GM12878 (cell line): ENCODE data around the gene MTRF1L. TPM values are rescaled to one million over a fixed set of nuclear protein-coding genes. Genes with fewer than 3 reads are reported as not detected.

ENCODE experiments used
- BHLHE40 ChIP-seq, 2 experiments: fragments of 450-650 bp in 1 of 2; IDR thresholded peaks; 2 replicates each; pipeline ENCODE4 v1.6.1; 2011 to 2017; ENCODE audit warnings: low read depth in 2 of 2, borderline replicate concordance in 1 of 2, improper control_type of control experiment in 1 of 2, low read length in 1 of 2, mild to moderate bottlenecking in 1 of 2
- FOS ChIP-seq: IDR thresholded peaks from 3 replicates; pipeline ENCODE4 v1.6.1; 2011; ENCODE audit warnings: borderline replicate concordance; ENCODE audit not compliant: insufficient read length; ENCODE audit errors: extremely low read depth
- HCFC1 ChIP-seq: fragments of 150-350 bp; IDR thresholded peaks from 2 replicates; pipeline ENCODE4 v1.6.1; 2014; ENCODE audit warnings: low read length
- HDAC2 ChIP-seq: fragments of 200-600 bp; sonication (generic); IDR thresholded peaks from 2 replicates; pipeline ENCODE4 v1.6.1; 2017
- KDM1A ChIP-seq: fragments of 200-600 bp; sonication (generic); IDR thresholded peaks from 2 replicates; pipeline ENCODE4 v1.6.1; 2016; ENCODE audit warnings: borderline replicate concordance
- LARP7 ChIP-seq: fragments of 450-650 bp; IDR thresholded peaks from 2 replicates; pipeline ENCODE4 v1.6.1; 2017; ENCODE audit warnings: mild to moderate bottlenecking
- NFYB ChIP-seq: IDR thresholded peaks from 2 replicates; pipeline ENCODE4 v1.6.1; 2011; ENCODE audit warnings: low read depth, mild to moderate bottlenecking, low read length, improper control_type of control experiment, moderate library complexity; ENCODE audit not compliant: insufficient read depth
- RBBP5 ChIP-seq: fragments of 200-600 bp; sonication (generic); conservative IDR thresholded peaks from 2 replicates; pipeline ENCODE4 v1.6.1; 2016
- SPI1 ChIP-seq: IDR thresholded peaks from 2 replicates; pipeline ENCODE4 v1.6.1; 2011; ENCODE audit warnings: low read depth, mild to moderate bottlenecking, low read length, moderate library complexity, borderline replicate concordance; ENCODE audit not compliant: insufficient read depth
- SREBF1 ChIP-seq: IDR thresholded peaks from 2 replicates; pipeline ENCODE4 v1.6.1; 2012; ENCODE audit warnings: mild to moderate bottlenecking, low read length
- STAT1 ChIP-seq: fragments of 450-650 bp; conservative IDR thresholded peaks from 2 replicates; pipeline ENCODE4 v1.6.1; 2014; ENCODE audit warnings: antibody characterized with exemption, mild to moderate bottlenecking
- SUPT20H ChIP-seq: IDR thresholded peaks from 2 replicates; pipeline ENCODE4 v1.6.1; 2011; ENCODE audit warnings: low read depth, mild to moderate bottlenecking, low read length, moderate library complexity, borderline replicate concordance; ENCODE audit not compliant: control insufficient read depth
- SUZ12 ChIP-seq: fragments of 200-600 bp; sonication (generic); IDR thresholded peaks from one replicate; pipeline ENCODE4 v1.6.1; 2018; ENCODE audit warnings: antibody characterized with exemption, mild to moderate bottlenecking; ENCODE audit not compliant: unreplicated experiment
- TCF12 ChIP-seq: IDR thresholded peaks from 2 replicates; pipeline ENCODE4 v1.6.1; 2011; ENCODE audit warnings: low read depth, mild to moderate bottlenecking, low read length
- ZNF384 ChIP-seq: IDR thresholded peaks from 2 replicates; pipeline ENCODE4 v1.6.1; 2012; ENCODE audit warnings: low read depth, mild to moderate bottlenecking, low read length, improper control_type of control experiment, borderline replicate concordance
- polyA plus RNA-seq, 11 experiments: library from polyadenylated mRNA; depleted of rRNA in 4 of 11; unstranded in 6 of 11; stranded (reverse) in 5 of 11; fragments of >200 nt; fragmentation: Nextera tagmentation in 4 of 11; fragmentation: Illumina TruSeq in 1 of 11; extraction: Ambion mirVana in 4 of 11; extraction: Trizol in 1 of 11; gene quantifications; 1 replicate in 1 of 11; 2 replicates in 10 of 11; pipeline versions ENCODE4 v1.2.1 to v1.2.3, GENCODE V29; 2011 to 2016; ENCODE audit warnings: inconsistent platforms in 2 of 11, missing spikeins in 2 of 11, low read depth in 1 of 11
- total RNA-seq, 4 experiments: library from RNA; depleted of rRNA in 3 of 4; stranded (reverse); fragments of >200 nt in 3 of 4; fragmentation: Illumina TruSeq in 1 of 4; extraction: Trizol in 1 of 4; gene quantifications; 2 replicates each; pipeline versions ENCODE4 v1.2.1 to v1.2.3, GENCODE V29; 2013 to 2021
- TF ChIP-seq, protein P1 (sequence below), 3 experiments: IDR thresholded peaks in 2 of 3; conservative IDR thresholded peaks in 1 of 3; 2 replicates each; pipeline ENCODE4 v1.5.1; 2011; ENCODE audit warnings: low read depth in 3 of 3, low read length in 3 of 3, mild to moderate bottlenecking in 3 of 3, control low read depth in 2 of 3, moderate library complexity in 2 of 3, inconsistent platforms in 1 of 3, mixed read lengths in 1 of 3; ENCODE audit not compliant: control insufficient read depth in 2 of 3, insufficient read depth in 1 of 3; ENCODE audit errors: extremely low read depth in 1 of 3
- TF ChIP-seq, protein P2 (sequence below): fragments of 450-650 bp; conservative IDR thresholded peaks from 2 replicates; pipeline ENCODE4 v1.6.1; 2017; ENCODE audit warnings: mild to moderate bottlenecking, moderate library complexity
- TF ChIP-seq, protein P3 (sequence below): fragments of 450-650 bp; IDR thresholded peaks from 2 replicates; pipeline ENCODE4 v1.6.1; 2018; ENCODE audit warnings: borderline replicate concordance, mild to moderate bottlenecking; ENCODE audit not compliant: partially characterized antibody
- TF ChIP-seq, protein P4 (sequence below): fragments of 450-650 bp; IDR thresholded peaks from 2 replicates; pipeline ENCODE4 v1.6.1; 2017; ENCODE audit warnings: mild to moderate bottlenecking, moderate library complexity

MTRF1L gene
- total and polyA plus RNA-seq, 10 of the 15 experiments (the other 5 are each of a cell fraction or from before 2014, with no cell fraction given): 5.1 to 21.6 (median 16.1) TPM

DNA sequence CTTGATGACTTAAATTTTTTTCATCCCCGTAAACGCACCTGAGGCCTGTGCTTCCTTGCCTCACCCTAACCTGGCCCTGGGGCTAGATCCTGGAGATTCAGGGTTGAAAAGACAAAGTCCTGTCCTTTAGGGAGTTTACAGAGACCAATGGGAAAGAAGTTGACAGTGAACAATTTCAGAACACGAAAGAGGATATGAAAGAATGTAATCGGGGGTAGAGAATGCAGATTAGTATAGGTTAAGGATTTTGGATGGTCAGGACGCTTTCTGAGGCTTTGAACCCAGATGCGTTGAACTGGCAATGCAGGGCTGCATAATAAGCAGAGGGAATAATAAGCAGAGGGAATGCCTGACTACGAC, 18.0 kb downstream of the MTRF1L start (continued):
- TF ChIP-seq SUZ12 (no peak), FOS (no peak), SREBF1 (no peak), NFYB (no peak), SPI1 (peak; percentile 91), LARP7 (no peak), RBBP5 (no peak), ZNF384 (no peak), HCFC1 (no peak), SUPT20H (no peak), BHLHE40 (IDR thresholded peaks at IDR 0.05; ENCODE audit: borderline replicate concordance in 1 of 2, low read depth in 2 of 2, low read length in 1 of 2) (no peak), KDM1A (no peak), HDAC2 (no peak), STAT1 (no peak), TCF12 (no peak)
- TF ChIP-seq, protein P1, sequence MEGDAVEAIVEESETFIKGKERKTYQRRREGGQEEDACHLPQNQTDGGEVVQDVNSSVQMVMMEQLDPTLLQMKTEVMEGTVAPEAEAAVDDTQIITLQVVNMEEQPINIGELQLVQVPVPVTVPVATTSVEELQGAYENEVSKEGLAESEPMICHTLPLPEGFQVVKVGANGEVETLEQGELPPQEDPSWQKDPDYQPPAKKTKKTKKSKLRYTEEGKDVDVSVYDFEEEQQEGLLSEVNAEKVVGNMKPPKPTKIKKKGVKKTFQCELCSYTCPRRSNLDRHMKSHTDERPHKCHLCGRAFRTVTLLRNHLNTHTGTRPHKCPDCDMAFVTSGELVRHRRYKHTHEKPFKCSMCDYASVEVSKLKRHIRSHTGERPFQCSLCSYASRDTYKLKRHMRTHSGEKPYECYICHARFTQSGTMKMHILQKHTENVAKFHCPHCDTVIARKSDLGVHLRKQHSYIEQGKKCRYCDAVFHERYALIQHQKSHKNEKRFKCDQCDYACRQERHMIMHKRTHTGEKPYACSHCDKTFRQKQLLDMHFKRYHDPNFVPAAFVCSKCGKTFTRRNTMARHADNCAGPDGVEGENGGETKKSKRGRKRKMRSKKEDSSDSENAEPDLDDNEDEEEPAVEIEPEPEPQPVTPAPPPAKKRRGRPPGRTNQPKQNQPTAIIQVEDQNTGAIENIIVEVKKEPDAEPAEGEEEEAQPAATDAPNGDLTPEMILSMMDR (IDR thresholded peaks at IDR 0.05 in 2 of 3, conservative IDR thresholded peaks at IDR 0.05 in 1 of 3; ENCODE audit: control insufficient read depth in 2 of 3, extremely low read depth in 1 of 3, insufficient read depth in 1 of 3, low read depth in 3 of 3, low read length in 3 of 3): no peak
- TF ChIP-seq, protein P2, sequence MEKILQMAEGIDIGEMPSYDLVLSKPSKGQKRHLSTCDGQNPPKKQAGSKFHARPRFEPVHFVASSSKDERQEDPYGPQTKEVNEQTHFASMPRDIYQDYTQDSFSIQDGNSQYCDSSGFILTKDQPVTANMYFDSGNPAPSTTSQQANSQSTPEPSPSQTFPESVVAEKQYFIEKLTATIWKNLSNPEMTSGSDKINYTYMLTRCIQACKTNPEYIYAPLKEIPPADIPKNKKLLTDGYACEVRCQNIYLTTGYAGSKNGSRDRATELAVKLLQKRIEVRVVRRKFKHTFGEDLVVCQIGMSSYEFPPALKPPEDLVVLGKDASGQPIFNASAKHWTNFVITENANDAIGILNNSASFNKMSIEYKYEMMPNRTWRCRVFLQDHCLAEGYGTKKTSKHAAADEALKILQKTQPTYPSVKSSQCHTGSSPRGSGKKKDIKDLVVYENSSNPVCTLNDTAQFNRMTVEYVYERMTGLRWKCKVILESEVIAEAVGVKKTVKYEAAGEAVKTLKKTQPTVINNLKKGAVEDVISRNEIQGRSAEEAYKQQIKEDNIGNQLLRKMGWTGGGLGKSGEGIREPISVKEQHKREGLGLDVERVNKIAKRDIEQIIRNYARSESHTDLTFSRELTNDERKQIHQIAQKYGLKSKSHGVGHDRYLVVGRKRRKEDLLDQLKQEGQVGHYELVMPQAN: no peak
- TF ChIP-seq, protein P3, sequence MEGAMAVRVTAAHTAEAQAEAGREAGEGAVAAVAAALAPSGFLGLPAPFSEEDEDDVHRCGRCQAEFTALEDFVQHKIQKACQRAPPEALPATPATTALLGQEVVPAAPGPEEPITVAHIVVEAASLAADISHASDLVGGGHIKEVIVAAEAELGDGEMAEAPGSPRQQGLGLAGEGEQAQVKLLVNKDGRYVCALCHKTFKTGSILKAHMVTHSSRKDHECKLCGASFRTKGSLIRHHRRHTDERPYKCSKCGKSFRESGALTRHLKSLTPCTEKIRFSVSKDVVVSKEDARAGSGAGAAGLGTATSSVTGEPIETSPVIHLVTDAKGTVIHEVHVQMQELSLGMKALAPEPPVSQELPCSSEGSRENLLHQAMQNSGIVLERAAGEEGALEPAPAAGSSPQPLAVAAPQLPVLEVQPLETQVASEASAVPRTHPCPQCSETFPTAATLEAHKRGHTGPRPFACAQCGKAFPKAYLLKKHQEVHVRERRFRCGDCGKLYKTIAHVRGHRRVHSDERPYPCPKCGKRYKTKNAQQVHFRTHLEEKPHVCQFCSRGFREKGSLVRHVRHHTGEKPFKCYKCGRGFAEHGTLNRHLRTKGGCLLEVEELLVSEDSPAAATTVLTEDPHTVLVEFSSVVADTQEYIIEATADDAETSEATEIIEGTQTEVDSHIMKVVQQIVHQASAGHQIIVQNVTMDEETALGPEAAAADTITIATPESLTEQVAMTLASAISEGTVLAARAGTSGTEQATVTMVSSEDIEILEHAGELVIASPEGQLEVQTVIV: no peak
- TF ChIP-seq, protein P4, sequence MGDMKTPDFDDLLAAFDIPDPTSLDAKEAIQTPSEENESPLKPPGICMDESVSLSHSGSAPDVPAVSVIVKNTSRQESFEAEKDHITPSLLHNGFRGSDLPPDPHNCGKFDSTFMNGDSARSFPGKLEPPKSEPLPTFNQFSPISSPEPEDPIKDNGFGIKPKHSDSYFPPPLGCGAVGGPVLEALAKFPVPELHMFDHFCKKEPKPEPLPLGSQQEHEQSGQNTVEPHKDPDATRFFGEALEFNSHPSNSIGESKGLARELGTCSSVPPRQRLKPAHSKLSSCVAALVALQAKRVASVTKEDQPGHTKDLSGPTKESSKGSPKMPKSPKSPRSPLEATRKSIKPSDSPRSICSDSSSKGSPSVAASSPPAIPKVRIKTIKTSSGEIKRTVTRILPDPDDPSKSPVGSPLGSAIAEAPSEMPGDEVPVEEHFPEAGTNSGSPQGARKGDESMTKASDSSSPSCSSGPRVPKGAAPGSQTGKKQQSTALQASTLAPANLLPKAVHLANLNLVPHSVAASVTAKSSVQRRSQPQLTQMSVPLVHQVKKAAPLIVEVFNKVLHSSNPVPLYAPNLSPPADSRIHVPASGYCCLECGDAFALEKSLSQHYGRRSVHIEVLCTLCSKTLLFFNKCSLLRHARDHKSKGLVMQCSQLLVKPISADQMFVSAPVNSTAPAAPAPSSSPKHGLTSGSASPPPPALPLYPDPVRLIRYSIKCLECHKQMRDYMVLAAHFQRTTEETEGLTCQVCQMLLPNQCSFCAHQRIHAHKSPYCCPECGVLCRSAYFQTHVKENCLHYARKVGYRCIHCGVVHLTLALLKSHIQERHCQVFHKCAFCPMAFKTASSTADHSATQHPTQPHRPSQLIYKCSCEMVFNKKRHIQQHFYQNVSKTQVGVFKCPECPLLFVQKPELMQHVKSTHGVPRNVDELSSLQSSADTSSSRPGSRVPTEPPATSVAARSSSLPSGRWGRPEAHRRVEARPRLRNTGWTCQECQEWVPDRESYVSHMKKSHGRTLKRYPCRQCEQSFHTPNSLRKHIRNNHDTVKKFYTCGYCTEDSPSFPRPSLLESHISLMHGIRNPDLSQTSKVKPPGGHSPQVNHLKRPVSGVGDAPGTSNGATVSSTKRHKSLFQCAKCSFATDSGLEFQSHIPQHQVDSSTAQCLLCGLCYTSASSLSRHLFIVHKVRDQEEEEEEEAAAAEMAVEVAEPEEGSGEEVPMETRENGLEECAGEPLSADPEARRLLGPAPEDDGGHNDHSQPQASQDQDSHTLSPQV: no peak
